ENCODE results near the gene KCTD6. TPM values are rescaled to one million over a fixed set of nuclear protein-coding genes. Genes with fewer than 3 reads are reported as not detected.

Gene KCTD6
- polyA plus RNA-seq, 1 of the 3 experiments (the other 2 are of a cell fraction) = 7.8 TPM

- Histone ChIP-seq H4K20me1 (ENCODE audit: insufficient read depth) (no peaks in the 10 kb centered on the region), H3K9ac (no peak overlapping the region), H2AFZ (ENCODE audit: low read depth) (peak overlapping the region; percentile 67), H3K36me3 (replicated peaks in 1 of 2; ENCODE audit: control insufficient read depth in 1 of 2, insufficient read depth in 2 of 2, low read length in 1 of 2) (no peaks in the 10 kb centered on the region), H3K4me1 (ENCODE audit: control insufficient read depth in 1 of 2, insufficient read depth in 2 of 2, low read depth in 1 of 2, low read length in 1 of 2) (peaks cover 0 to 12% of the 10 kb centered on the region in 2 experiments; a peak in 2 of 4 replicates), H3K27ac (ENCODE audit: low read depth in 2 of 2, low read length in 1 of 2) (peak overlapping the region in 1 of 2 experiments; percentile 41; a peak in 2 of 4 replicates), H3K79me2 (ENCODE audit: insufficient read depth) (no peaks in the 10 kb centered on the region), H3F3A (replicated peaks; ENCODE audit: insufficient read depth) (peaks cover 8% of the 10 kb centered on the region), H3K4me2 (0 out of 2 replicates have a peak overlapping the region, but pooled peaks have one; percentile 0), H3K9me2 (no peaks in the 10 kb centered on the region), H3K4me3 (ENCODE audit: low read depth in 2 of 2, low read length in 1 of 2) (no peak overlapping the region), H3K27me3 (ENCODE audit: insufficient read depth) (no peaks in the 10 kb centered on the region), H3K9me3 (no peaks in the 10 kb centered on the region)
- ChIA-PET POLR2A (interaction anchor here (1.1 kb wide), 1 partner anchor 13 kb away, joined by 3 read pairs; no protein-coding TSS in a partner anchor), CTCF (interaction anchor here (1.2 to 2.7 kb wide), 4 partner anchors 24 to 81 kb away, joined by 4 to 19 read pairs (median 4); no protein-coding TSS in a partner anchor)
- DNase-seq = no peak
- TF ChIP-seq MAX (IDR thresholded peaks at IDR 0.05; ENCODE audit: low read depth) (peak; percentile 84), YY1 (IDR thresholded peaks at IDR 0.05; ENCODE audit: low read depth) (peak; percentile 70; the same call in 1 of the 2 replicates), NFIC (IDR thresholded peaks at IDR 0.05; ENCODE audit: borderline replicate concordance) (0 out of 2 replicates have a peak, but pooled peaks have one; percentile 11), FOSL2 (IDR thresholded peaks at IDR 0.05; ENCODE audit: borderline replicate concordance, low read depth) (peak; percentile 47; the same call in 1 of the 2 replicates), GABPA (IDR thresholded peaks at IDR 0.05; ENCODE audit: low read depth) (no peak), CTCF (IDR thresholded peaks at IDR 0.05) (no peak), JUND (IDR thresholded peaks at IDR 0.05) (no peak; the same call in 1 of the 2 replicates)
- 62% methylated on average over 16 of the region's 18 CpGs for WGBS (ENCODE audit: low lambda C conversion rate)
Measured at GRCh38 chr3:58487140-58487886, 4.6 kb upstream of the KCTD6 start.

GRCh38 chr3:58488967-58489366, 2.9 kb upstream of the KCTD6 start:
- H3K4me2 ChIP-seq = no peak overlapping the region
- ChIA-PET CTCF (interaction anchor here (2.7 kb wide), 1 partner anchor 25 kb away, joined by 19 read pairs; no protein-coding TSS in a partner anchor), POLR2A (no interaction called here)
- H4K20me1 ChIP-seq (ENCODE audit: insufficient read depth) = 0 out of 2 replicates have a peak, but pooled peaks cover 12% of the 10 kb centered on the region
- no peak overlapping the region for H3K27ac ChIP-seq (ENCODE audit: low read depth in 2 of 2, low read length in 1 of 2)
- WGBS (ENCODE audit: low lambda C conversion rate) = 29% methylated on average over 1 of the region's 2 CpGs
- H2AFZ ChIP-seq (ENCODE audit: low read depth) = no peak overlapping the region
- no peaks in the 10 kb centered on the region for H3K9me2 ChIP-seq
- H3K27me3 ChIP-seq (ENCODE audit: insufficient read depth) = no peaks in the 10 kb centered on the region
- no peak for TF ChIP-seq YY1 (IDR thresholded peaks at IDR 0.05; ENCODE audit: low read depth)
- TF ChIP-seq REST (IDR thresholded peaks at IDR 0.05; ENCODE audit: low read depth, low read length) = no peak
- TF ChIP-seq USF2 (IDR thresholded peaks at IDR 0.05; ENCODE audit: borderline replicate concordance, low read depth, low read length) = no peak
- no peak for TF ChIP-seq TEAD4 (IDR thresholded peaks at IDR 0.05; ENCODE audit: borderline replicate concordance, insufficient read depth)
- TF ChIP-seq NFIC (IDR thresholded peaks at IDR 0.05; ENCODE audit: borderline replicate concordance) = no peak
- no peak for TF ChIP-seq MXI1 (IDR thresholded peaks at IDR 0.05; ENCODE audit: low read depth, low read length)
- TF ChIP-seq FOXJ3 (CRISPR knock-in tag; IDR thresholded peaks at IDR 0.05) = no peak
- no peak for TF ChIP-seq POLR2AphosphoS5 (IDR thresholded peaks at IDR 0.05; ENCODE audit: low read depth, low read length)
- no peak for TF ChIP-seq SIN3A (IDR thresholded peaks at IDR 0.05; ENCODE audit: borderline replicate concordance, low read depth, low read length)
- TF ChIP-seq IRF3 (IDR thresholded peaks at IDR 0.05; ENCODE audit: low read depth, low read length) = no peak
- no peak for TF ChIP-seq EZH2phosphoT487 (IDR thresholded peaks at IDR 0.05; ENCODE audit: borderline replicate concordance, low read depth)
- peaks cover 8 to 15% of the 10 kb centered on the region in 2 experiments; a peak in 3 of 4 replicates for H3K4me1 ChIP-seq (ENCODE audit: control insufficient read depth in 1 of 2, insufficient read depth in 2 of 2, low read depth in 1 of 2, low read length in 1 of 2)
- DNase-seq = no peak
- no peaks in the 10 kb centered on the region for H3K9me3 ChIP-seq
- H3K36me3 ChIP-seq (replicated peaks in 1 of 2; ENCODE audit: control insufficient read depth in 1 of 2, insufficient read depth in 2 of 2, low read length in 1 of 2) = no peaks in the 10 kb centered on the region
- peaks cover 16% of the 10 kb centered on the region for H3K79me2 ChIP-seq (ENCODE audit: insufficient read depth)
- no peak overlapping the region for H3K4me3 ChIP-seq (ENCODE audit: low read depth in 2 of 2, low read length in 1 of 2)
- peaks cover 8% of the 10 kb centered on the region for H3F3A ChIP-seq (replicated peaks; ENCODE audit: insufficient read depth)
- no peak overlapping the region for H3K9ac ChIP-seq

Measured in SK-N-SH (cell line).